GM18519 (cell line): ENCODE data around the gene RAB13.
"Not testable (repeated sequence)": the region's sequence is repeated elsewhere in the genome, so short reads cannot be mapped to it uniquely, and the experiment has no call there.

Experiments
- ATAC-seq: cut with Tn5 transposase; IDR thresholded peaks from one replicate; pipeline ENCODE4 v1.9.1; 2021; ENCODE audit warnings: mild to moderate bottlenecking, moderate library complexity; ENCODE audit not compliant: unreplicated experiment, low FRiP score

Gene RAB13

DNA sequence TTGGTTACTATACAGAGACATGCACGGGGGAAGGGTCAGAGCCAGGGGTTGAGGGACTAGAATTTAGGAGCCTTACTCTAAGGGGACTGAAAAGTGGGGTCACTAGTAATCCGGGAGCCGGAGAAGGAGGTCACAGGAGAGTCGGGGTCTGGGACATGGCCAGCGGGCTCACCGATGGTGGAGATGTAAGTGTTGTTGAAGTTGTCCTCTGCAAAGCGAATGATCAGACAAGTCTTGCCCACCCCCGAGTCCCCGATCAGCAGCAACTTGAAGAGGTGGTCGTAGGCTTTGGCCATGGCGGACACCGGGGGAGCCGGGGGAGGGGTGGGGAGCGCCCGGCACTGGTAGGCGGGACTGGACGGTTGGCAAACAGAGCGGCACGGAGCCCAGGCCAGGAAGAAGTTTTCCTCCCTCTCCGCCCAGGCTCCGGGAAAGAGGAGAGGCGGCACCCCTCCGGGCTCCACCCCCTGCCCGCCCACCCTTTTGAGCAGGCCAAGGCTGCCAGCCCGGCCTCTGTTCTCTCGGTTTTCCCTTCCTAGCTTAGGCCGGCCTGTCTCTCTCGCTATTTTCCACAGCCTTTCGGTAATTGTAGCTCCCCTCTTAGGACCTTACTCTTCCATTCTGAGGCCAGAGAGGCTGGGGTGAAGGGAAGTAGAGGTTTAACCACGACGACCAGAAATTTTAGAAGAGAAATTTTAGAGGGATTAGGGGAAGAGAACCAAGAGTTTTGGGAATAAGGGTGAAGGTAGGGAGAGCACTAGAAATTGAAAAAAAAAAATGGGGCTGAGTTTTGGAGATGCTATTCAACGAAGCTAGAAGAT, at the start of gene RAB13:
Gene RAB13, minus strand, starts transcription at position 399 of the 821 bp plus-strand sequence. Its CDS starts 103 bp downstream, at position 296.
- ATAC-seq, result no peak

DNA sequence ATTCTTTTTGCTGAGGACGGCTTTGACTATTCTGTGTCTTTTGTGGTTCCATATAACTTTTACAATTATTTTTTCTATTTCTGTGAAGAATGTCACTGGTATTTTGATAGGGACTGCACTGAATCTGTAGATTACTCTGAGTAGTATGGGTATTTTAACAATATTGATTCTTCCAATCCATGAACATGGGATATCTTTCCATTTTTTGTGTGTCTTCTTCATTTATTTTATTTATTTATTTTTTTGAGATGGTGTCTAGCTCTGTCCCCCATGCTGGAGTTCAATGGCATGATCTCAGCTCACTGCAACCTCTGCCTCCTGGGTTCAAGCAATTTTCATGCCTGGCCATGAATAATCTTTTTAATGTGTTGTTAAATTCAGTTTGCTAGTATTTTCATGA, 47.6 kb upstream of the RAB13 start:
- ATAC-seq, result not testable (repeated sequence)

DNA sequence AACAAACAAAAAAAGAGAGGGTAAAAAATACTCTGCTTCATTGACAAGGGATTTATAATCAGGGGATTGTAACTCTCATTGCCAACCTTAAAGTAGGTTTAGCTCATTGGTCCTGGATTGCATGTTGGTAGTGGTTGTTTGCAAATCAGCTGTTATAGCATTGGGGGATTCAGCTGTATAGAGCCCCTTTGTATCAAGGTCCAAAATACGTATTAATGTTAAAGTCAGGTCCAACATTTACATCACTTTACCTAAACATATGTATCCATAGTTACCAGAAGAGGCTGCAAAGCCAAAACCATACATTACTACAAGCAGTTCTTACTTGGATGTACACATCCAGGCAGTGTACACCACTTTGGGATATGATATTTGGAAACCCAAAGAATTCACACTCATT, 33.8 kb upstream of the RAB13 start:
- ATAC-seq, result no peak

DNA sequence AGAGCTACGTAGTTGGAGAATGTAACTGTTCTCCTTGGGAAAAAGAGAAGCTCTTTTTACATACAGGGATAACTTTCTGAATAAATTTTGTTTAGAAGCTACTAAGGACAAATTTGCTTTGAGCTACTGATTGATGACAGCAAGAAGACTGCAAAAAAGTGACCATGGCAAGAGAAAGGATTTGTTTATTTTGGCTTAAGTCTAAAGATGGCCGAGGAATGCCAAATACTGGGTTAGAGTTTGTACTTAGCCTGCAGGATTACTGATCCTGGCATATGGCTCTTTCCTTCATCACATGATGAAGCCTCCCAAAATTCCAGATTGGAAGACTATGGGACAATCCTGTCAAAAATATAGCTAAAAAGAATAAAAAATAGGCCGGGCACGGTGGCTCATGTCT, 33.1 kb upstream of the RAB13 start:
- ATAC-seq, result no peak

DNA sequence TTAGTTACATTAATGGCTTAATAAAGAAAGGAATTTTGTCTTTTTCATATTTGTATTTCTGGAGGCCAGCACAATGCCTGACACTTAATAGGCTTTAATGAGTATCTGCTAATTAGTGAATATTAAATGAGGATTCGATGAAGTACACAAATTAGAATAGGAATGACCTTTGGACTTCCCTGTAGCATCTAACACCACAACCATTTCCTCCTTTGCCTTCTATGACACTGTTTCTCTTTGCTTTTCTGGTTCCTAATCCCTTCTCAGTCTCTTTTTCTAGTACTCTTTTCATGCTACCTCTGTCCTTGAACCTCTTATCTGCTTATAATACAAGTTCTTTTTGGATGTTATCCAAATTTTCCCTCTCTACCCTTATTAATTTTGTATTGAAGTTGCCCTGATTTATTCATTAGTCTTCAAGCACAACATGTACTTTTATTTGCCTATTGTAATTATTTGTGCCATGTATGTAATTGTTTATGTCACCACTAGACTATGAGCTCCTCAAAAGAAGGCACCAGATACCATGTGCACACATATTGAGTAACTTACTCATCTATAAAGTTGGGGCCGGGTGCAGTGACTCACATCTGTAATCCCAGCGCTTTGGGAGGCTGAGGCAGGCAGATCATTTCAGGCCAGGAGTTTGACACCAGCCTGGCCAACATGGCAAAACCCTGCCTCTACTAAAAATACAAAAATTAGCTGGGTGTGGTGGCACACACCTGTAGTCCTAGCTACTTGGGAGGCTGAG, 28.2 kb upstream of the RAB13 start:
- ATAC-seq, result no peak

DNA sequence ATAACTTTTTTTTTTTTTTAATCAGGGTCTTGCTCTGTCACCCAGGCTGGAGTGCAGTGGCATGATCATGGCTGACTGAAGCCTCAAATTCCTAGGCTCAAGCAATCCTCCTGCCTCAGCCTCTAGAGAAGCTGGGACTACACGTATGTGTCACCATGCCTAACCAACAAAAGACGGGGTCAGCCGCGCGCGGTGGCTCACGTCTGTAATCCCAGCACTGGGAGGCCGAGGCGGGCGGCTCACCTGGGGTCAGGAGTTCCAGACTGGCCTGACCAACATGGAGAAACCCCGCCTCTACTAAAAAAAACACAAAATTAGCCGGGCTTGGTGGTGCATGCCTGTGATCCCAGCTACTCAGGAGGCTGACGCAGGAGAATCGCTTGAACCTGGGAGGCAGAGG, 26.4 kb upstream of the RAB13 start:
- ATAC-seq, result not testable (repeated sequence)

DNA sequence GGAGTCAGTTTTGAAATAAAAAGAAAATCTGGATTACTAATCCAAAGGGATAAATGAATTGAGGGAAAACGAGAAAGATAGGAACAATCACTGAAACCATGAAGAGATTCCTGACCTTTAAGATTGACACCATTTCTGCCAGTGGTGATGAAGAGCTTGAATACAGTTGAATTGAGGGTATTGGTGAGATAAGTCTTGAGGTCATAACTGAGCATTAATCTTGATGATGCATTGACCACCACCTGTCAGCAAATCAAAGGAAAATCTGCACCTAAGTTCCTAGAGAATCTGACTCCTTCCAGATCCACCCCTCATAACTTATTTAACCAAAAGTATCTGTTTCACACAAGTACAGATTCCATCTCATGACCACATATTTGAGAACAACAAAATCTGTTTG, 26.0 kb upstream of the RAB13 start:
- no peak for ATAC-seq

DNA sequence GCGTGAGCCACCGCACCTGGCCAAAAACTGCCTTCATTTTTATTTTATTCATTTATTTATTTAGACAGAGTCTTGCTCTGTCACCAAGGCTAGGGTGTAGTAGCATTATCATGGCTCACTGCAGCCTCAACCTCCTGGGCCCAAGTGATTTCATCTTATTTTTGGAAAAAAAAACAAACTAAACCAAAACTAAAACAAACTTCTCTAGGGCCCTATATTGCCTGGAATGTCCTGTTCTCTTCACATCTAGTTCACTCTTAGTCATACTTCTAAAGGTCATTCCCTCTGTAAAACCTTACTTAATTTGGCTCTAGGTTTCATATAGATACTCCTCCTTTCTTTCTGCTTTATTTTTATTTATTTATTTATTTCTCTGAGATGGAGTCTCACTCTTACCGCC, 20.0 kb upstream of the RAB13 start:
- ATAC-seq, result no peak

DNA sequence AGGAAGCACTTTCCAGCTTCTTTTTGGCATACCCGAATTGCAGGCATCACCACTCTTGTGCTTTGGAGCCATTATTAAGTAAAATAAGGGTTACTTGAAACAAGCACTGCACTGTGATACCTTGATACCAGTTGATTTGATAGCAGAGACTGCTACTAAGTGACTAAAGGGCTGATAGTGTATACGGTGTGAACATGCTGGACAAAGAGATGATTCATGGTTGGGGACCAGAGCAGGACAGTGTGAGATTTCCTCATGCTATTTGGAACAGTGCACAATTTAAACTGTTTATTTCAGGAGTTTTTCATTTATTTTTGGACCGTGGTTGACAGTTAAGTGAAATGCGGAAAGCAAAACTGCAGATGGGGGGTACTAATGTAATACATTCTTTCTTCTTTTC, 14.3 kb upstream of the RAB13 start:
- ATAC-seq, result no peak

DNA sequence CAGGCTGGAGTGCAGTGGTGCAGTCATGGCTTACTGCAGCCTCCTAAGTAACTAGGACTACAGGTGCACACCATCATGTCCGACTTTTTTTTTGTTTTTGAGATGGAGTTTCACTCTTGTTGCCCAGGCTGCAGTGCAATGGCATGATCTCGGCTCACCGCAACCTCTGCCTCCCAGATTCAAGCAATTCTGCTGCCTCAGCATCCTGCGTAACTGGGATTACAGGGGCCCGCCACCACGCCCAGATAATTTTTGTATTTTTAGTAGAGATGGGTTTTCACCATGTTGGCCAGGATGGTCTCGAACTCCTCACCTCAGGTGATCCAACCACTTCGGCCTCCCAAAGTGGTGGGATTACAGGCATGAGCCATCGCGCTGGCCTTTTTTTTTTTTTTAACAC, 10.7 kb upstream of the RAB13 start:
- not testable (repeated sequence) for ATAC-seq

DNA sequence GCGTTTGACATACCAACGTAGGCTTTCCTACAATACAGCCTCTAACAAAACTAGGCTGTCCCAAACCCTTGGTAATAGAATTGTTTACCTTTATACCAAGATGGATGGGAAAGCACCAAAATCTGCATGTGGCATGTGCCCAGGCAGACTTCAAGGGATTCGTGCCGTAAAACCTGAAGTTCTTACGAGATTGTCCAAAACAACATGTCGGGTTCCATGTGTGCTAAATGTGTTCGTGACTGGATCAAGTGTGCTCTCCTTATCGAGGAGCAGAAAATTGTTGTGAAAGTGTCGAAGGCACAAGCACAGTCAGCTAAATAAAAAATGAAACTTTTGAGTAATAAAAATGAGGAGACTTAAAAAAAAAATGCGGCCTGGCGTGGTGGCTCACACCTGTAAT, 9.5 kb upstream of the RAB13 start:
- no peak for ATAC-seq

DNA sequence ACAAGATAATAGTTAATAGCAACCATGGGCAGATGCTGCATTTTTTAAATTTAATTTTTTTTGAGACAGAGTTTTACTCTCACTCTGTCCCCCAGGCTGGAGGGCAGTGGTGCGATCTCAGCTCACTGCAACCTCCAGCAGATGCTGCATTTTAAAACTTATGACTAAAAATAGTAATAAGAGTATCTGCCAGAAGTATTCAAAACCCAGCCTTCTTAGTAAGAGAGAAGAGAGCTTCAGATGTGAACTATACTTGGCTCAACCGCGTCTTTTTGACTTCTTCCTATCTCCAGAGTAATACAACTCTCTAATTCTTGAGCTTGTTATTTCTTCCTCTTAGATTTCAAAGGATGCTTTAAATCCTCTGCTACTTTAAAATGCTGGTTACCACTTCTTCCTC, 9.1 kb upstream of the RAB13 start:
- ATAC-seq, result no peak

DNA sequence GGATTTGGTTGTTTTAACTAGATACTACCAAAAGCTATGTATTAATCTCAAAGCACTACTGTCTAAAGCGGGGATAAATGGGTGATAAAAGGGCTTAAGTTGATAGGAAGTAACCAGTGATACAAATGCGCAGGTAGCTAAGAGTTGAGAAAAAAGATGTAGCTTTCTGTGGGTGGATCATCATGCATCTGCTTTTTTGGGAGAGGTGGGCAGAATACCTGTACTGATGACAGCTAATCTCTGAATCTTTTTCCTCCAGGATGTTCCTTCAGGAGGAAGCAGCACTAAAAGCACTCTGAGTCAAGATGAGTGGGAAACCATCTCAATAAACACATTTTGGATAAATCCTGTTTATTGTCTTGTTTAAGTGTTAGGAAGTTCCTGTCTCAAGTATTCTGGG, 5.7 kb upstream of the RAB13 start:
- no peak for ATAC-seq

DNA sequence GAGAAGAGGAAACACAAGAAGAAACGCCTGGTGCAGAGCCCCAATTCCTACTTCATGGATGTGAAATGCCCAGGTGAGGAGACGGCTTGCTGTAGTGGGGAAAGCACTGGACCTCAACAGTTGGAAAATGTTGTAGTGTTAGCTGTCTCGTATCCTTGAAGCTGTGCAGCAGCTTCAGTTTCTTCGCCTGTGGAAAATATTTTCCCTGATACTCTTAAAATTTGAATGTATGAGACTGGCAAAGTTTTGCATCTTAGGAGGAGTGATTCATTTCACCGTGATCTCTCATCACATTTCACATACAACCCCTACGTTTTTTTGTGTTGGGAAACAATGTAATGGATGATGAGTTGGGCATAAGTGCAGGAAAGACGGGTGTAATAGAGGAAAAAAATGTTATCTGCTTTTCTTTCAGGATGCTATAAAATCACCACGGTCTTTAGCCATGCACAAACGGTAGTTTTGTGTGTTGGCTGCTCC, 5.1 kb upstream of the RAB13 start:
- ATAC-seq, result no peak

DNA sequence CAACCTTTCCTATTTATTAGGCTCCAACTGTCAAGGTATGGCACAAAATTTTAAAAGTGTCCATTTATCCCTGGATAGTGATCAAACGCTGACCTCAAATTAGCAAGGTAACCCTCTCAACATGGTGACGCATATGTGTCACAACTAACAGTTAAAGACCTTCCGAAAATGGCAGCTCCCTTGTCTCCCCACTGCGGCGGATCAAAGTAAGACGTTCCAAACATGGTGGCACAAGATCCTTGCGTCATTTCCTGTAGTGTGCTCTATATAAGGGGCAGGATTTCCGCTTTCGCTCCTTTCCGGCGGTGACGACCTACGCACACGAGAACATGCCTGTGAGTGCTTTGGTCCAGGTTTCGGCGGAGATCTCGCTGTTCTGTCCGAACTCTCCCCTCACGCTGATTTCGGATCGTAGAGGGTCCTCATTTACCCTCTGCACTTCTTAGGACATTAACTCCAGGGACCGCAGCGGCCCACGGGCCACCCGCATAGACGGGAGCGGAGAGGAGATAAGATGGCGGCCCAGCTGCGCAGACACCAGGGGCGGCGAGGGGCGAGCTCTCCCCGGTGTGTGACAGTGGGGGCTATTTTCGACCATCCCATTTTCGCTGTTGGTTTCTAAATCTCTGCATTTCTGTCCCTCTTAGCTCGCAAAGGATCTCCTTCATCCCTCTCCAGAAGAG, 4.5 kb upstream of the RAB13 start, which contains the start of gene RPS27:
Gene RPS27, plus strand, starts transcription at position 295 of the 683 bp plus-strand sequence. Its CDS starts 35 bp downstream, at position 330.
- peak; percentile 66 for ATAC-seq

DNA sequence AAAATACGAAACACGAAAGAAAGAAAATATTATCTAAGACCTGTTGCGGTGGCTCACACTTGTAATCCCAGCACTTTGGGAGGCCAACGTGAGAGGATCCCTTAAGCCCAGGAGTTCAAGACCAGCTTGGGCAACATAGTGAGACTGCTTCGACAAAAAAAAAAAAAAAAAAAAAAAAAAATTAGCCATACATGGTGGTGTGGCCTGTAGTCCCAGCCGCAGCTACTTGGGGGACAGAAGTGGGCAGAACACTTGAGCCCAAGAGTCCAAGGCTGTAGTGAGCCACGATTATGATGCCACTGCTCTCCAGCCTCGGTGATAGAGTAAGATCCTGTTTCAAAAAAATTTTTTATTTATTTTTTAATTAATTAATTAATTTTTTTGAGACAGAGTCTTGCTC, 1.5 kb upstream of the RAB13 start:
- ATAC-seq, result no peak

DNA sequence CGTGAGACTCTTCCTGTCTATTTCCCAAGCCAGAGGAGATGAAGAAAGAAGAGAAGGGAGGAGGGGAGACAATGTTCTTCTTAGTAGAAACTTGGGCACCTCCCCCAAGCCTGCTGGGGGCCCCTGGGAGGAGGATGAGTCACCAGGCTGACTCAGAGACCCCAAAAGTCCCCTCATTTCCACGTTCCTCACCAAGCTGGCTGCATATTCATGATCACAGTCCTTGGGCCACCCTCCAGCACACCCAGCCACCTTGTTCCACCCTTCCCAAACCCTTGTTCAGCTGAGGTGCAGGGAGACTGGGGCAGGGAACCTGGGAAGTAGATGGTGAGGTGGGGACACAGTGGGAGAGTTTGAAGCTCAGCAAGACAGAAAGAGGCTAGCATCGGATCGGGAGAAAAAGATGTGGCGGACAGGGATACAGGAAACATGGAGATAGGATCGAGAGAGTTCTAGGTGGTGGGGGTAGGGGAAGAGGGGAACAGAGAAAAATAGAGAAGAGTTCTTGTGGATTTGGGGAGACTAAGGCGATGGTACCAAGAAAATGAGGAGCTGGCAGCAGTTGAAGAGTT, 712 bp downstream of the RAB13 start:
- ATAC-seq, result no peak

DNA sequence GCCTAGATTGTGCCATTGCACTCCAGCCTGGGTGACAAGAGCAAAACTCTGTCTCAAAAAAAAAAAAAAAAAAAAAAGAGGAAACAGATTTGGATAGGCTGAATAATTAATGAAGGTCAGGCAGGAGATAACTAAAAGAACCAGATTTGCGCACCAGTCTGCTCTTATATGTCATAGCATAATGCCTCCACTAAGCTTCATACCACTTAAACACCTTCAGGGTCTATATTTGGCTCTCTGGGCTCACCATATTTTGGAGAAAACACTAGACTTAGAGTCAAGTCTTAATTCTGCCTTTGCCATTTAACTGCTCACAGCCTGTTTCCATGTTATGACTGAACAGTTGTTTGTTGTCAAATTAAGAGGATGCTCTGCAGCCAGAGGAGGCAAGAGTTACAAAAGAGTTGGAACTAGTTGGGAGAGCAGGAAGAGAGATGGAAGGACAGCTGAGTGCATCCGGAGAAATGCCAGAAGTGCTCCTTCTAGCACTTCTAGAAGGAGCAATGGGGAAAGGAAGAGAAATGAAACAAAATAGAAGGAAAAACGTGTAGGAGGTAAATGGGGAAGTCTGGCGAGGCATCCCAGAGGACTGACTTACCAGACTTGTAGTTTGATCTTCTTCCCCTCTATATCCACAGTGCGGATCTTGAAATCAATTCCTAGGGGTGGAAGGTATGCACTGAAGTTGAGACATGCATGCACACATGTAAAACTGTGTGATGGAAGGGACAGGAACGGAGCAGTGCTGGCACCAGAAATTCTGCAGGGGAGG, 1.8 kb downstream of the RAB13 start:
- no peak for ATAC-seq

DNA sequence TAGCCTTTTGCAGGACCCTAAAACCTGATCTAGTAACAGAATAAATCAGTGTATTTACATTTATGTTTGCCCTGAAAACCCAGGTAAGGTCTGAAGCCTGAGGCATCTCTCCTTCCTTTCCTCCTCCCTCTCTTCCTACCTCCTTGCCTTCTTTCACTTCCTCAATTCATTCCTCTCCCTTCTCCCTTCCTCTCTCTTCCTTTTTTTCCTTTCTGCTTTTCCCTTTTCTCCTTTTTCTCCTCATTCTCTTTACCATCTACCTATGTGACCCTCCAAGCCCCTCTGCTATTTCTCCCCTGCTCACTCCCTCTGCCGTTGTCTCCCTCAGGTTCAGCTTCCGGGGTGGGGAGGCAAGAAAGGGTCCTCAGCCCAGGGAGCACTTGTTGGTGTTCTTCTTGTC, 4.4 kb downstream of the RAB13 start:
- ATAC-seq, result not testable (repeated sequence)

DNA sequence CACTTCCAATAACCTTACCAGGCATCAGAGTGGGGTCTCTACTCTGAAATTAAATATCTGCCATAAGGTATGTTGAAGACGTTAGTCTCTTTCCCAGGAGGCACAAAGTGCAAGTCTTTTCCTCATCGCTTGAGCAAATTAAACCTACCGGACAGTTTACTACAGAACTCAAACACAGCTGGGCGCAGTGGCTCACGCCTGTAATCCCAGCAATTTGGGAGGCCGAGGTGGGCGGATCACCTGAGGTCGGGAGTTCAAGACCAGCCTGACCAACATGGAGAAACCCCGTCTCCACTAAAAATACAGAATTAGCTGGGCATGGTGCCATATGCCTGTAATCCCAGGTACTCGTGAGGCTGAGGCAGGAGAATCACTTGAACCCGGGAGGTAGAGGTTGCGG, 7.0 kb downstream of the RAB13 start:
- ATAC-seq, result not testable (repeated sequence)
